ENCODE measurements around the gene ENDOV.

ENDOV gene

GRCh38 chr17:80414803-80415625 lies at the start of gene ENDOV:
TSS of gene ENDOV (plus strand) at chr17:80415167. CDS start at chr17:80415195, 28 bp downstream.
- no peak for TF ChIP-seq CTCF (IDR thresholded peaks at IDR 0.05; ENCODE audit: low read length, missing control alignments)
- peak; percentile 95 for DNase-seq (ENCODE audit: low read depth)
- peak within 1 kb of the TSS; percentile 98 for H3K4me3 ChIP-seq (replicated peaks; ENCODE audit: low read depth, low read length)

DNA sequence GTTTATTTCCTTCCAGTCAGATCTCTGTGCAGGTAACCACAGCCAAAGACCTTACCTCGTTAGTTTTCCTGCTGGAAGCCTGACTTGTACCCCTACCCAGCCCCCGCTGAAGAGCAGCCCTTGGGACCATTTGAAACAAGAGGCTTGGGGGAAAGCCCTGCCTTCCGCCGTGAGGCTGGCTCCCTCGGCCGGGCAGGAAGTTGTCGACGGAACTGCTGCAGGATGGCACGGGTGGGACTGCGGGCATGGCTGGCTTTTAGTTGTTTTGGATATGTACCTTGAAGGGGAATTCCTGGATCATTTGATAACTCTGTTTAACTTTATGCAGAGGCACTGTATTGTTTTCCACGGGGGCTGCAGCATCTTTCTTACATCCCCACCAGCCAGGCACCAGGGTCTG lies 49.0 kb upstream of the ENDOV start:
- no peak for TF ChIP-seq CTCF (IDR thresholded peaks at IDR 0.05; ENCODE audit: low read length, missing control alignments)
- no peak overlapping the region for H3K4me3 ChIP-seq (replicated peaks; ENCODE audit: low read depth, low read length)
- DNase-seq (ENCODE audit: low read depth), result no peak

DNA sequence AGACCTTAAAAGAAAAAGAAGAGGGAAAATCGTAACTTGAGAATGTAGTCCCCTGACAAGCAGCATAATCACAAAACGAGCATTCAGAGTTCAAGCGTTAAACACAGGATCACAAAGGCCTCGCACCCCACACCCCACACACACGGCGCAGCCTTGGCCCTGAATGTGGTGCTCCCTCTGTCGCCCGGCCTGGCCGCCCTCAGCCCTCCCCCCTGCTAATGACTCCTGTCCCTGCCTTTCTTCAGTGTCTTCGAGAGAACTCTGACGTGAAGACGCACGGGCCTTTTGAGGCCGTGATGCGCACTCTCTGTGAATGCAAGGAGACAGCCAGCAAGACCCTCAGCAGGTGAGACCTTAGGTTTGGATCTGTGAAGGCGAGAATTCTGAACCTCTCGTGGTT lies 47.5 kb upstream of the ENDOV start:
- no peak overlapping the region for H3K4me3 ChIP-seq (replicated peaks; ENCODE audit: low read depth, low read length)
- no peak for DNase-seq (ENCODE audit: low read depth)
- TF ChIP-seq CTCF (IDR thresholded peaks at IDR 0.05; ENCODE audit: low read length, missing control alignments), result no peak

GRCh38 chr17:80371196-80371595 lies 43.8 kb upstream of the ENDOV start:
- H3K4me3 ChIP-seq (replicated peaks; ENCODE audit: low read depth, low read length), result no peak overlapping the region
- no peak for DNase-seq (ENCODE audit: low read depth)
- TF ChIP-seq CTCF (IDR thresholded peaks at IDR 0.05; ENCODE audit: low read length, missing control alignments), result no peak

GRCh38 chr17:80372456-80372855 lies 42.5 kb upstream of the ENDOV start:
- no peak for TF ChIP-seq CTCF (IDR thresholded peaks at IDR 0.05; ENCODE audit: low read length, missing control alignments)
- H3K4me3 ChIP-seq (replicated peaks; ENCODE audit: low read depth, low read length), result no peak overlapping the region
- DNase-seq (ENCODE audit: low read depth), result no peak

GRCh38 chr17:80372922-80373570 lies 41.9 kb upstream of the ENDOV start:
- DNase-seq (ENCODE audit: low read depth), result no peak
- H3K4me3 ChIP-seq (replicated peaks; ENCODE audit: low read depth, low read length), result no peak overlapping the region
- no peak for TF ChIP-seq CTCF (IDR thresholded peaks at IDR 0.05; ENCODE audit: low read length, missing control alignments)

All from fibroblast of pulmonary artery (primary cell).